ENCODE measurements around the gene MRPL43. TPM values are rescaled to one million over a fixed set of nuclear protein-coding genes. Genes with fewer than 3 reads are reported as not detected.

MRPL43 gene
- total and polyA plus RNA-seq, 2 experiments from 2014 or later, result 60.4 to 126 TPM

DNA sequence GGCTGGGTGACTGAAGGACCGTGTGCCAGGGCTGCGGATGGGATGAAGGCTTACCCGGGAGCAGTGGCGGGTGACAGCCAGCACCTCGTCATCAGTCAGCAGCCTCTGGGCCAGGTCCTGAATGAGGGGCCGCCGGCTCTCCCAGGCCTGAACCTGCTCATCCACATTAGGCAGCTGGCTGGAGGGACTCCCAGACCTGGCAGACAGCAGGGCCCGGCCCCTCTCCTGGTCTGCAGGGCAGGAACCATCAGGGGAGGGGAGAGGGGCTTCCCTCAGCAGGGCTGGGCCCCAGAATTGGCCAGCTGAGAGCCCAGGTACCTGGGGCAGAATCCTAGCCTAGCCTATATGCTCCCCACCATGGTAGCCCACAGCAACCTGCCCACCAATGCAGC, 28.3 kb upstream of the MRPL43 start:
- H3K4me3 ChIP-seq, result no peak overlapping the region
- no peaks in the 10 kb centered on the region; the same call in 2 of the 3 replicates for H3K36me3 Mint-ChIP-seq (ENCODE audit: low read depth)
- H3K27ac ChIP-seq (ENCODE audit: low read depth), result no peak overlapping the region
- no peak overlapping the region for H3K4me3 Mint-ChIP-seq
- peaks cover 23% of the 10 kb centered on the region; the same call in 1 of the 2 replicates for H3K4me1 ChIP-seq (ENCODE audit: insufficient read depth)
- 0 out of 2 replicates have a peak, but pooled peaks cover 4% of the 10 kb centered on the region for H3F3A ChIP-seq (replicated peaks; ENCODE audit: low read depth)
- H3K27ac Mint-ChIP-seq, result no peak overlapping the region
- H3K27me3 ChIP-seq (ENCODE audit: insufficient read depth), result peaks cover 58% of the 10 kb centered on the region
- H3K27me3 Mint-ChIP-seq (ENCODE audit: insufficient read depth, low read depth, poor library complexity), result peaks cover 58% of the 10 kb centered on the region
- no peak overlapping the region for H3K4me2 ChIP-seq
- DNase-seq (ENCODE audit: low spot score) (no peak), ATAC-seq (no peak)
- no peaks in the 10 kb centered on the region for H3K36me3 ChIP-seq (ENCODE audit: insufficient read depth)
- no peak overlapping the region for H2AFZ ChIP-seq
- no peaks in the 10 kb centered on the region; the same call in 2 of the 3 replicates for H3K9me3 Mint-ChIP-seq
- H3K79me2 ChIP-seq (replicated peaks; ENCODE audit: insufficient read depth), result no peaks in the 10 kb centered on the region
- H3K9me2 ChIP-seq (ENCODE audit: insufficient read depth), result no peaks in the 10 kb centered on the region
- H3K4me1 Mint-ChIP-seq, result peaks cover 23% of the 10 kb centered on the region
- H4K20me1 ChIP-seq (replicated peaks; ENCODE audit: insufficient read depth), result no peaks in the 10 kb centered on the region
- TF ChIP-seq EZH2phosphoT487 (IDR thresholded peaks at IDR 0.05; ENCODE audit: unreplicated experiment) (no peak), ZNF331 (CRISPR knock-in tag; IDR thresholded peaks at IDR 0.05; ENCODE audit: low read depth) (no peak), NANOG (IDR thresholded peaks at IDR 0.05; ENCODE audit: borderline replicate concordance) (no peak), ZNF114 (CRISPR knock-in tag; IDR thresholded peaks at IDR 0.05) (no peak), STAT1 (IDR thresholded peaks at IDR 0.05; ENCODE audit: unreplicated experiment) (no peak), EZH2 (IDR thresholded peaks at IDR 0.05; ENCODE audit: low read depth, unreplicated experiment) (no peak), POLR2AphosphoS5 (IDR thresholded peaks at IDR 0.05; ENCODE audit: low read depth) (no peak), JUNB (IDR thresholded peaks at IDR 0.05; ENCODE audit: unreplicated experiment) (no peak), CREB1 (CRISPR knock-in tag; IDR thresholded peaks at IDR 0.05; ENCODE audit: low read depth) (no peak)
- TF ChIP-seq, protein P1, sequence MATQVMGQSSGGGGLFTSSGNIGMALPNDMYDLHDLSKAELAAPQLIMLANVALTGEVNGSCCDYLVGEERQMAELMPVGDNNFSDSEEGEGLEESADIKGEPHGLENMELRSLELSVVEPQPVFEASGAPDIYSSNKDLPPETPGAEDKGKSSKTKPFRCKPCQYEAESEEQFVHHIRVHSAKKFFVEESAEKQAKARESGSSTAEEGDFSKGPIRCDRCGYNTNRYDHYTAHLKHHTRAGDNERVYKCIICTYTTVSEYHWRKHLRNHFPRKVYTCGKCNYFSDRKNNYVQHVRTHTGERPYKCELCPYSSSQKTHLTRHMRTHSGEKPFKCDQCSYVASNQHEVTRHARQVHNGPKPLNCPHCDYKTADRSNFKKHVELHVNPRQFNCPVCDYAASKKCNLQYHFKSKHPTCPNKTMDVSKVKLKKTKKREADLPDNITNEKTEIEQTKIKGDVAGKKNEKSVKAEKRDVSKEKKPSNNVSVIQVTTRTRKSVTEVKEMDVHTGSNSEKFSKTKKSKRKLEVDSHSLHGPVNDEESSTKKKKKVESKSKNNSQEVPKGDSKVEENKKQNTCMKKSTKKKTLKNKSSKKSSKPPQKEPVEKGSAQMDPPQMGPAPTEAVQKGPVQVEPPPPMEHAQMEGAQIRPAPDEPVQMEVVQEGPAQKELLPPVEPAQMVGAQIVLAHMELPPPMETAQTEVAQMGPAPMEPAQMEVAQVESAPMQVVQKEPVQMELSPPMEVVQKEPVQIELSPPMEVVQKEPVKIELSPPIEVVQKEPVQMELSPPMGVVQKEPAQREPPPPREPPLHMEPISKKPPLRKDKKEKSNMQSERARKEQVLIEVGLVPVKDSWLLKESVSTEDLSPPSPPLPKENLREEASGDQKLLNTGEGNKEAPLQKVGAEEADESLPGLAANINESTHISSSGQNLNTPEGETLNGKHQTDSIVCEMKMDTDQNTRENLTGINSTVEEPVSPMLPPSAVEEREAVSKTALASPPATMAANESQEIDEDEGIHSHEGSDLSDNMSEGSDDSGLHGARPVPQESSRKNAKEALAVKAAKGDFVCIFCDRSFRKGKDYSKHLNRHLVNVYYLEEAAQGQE (IDR thresholded peaks at IDR 0.05; ENCODE audit: unreplicated experiment), result no peak
- TF ChIP-seq, protein P2, sequence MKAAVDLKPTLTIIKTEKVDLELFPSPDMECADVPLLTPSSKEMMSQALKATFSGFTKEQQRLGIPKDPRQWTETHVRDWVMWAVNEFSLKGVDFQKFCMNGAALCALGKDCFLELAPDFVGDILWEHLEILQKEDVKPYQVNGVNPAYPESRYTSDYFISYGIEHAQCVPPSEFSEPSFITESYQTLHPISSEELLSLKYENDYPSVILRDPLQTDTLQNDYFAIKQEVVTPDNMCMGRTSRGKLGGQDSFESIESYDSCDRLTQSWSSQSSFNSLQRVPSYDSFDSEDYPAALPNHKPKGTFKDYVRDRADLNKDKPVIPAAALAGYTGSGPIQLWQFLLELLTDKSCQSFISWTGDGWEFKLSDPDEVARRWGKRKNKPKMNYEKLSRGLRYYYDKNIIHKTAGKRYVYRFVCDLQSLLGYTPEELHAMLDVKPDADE (IDR thresholded peaks at IDR 0.05), result no peak
- TF ChIP-seq, protein P3, sequence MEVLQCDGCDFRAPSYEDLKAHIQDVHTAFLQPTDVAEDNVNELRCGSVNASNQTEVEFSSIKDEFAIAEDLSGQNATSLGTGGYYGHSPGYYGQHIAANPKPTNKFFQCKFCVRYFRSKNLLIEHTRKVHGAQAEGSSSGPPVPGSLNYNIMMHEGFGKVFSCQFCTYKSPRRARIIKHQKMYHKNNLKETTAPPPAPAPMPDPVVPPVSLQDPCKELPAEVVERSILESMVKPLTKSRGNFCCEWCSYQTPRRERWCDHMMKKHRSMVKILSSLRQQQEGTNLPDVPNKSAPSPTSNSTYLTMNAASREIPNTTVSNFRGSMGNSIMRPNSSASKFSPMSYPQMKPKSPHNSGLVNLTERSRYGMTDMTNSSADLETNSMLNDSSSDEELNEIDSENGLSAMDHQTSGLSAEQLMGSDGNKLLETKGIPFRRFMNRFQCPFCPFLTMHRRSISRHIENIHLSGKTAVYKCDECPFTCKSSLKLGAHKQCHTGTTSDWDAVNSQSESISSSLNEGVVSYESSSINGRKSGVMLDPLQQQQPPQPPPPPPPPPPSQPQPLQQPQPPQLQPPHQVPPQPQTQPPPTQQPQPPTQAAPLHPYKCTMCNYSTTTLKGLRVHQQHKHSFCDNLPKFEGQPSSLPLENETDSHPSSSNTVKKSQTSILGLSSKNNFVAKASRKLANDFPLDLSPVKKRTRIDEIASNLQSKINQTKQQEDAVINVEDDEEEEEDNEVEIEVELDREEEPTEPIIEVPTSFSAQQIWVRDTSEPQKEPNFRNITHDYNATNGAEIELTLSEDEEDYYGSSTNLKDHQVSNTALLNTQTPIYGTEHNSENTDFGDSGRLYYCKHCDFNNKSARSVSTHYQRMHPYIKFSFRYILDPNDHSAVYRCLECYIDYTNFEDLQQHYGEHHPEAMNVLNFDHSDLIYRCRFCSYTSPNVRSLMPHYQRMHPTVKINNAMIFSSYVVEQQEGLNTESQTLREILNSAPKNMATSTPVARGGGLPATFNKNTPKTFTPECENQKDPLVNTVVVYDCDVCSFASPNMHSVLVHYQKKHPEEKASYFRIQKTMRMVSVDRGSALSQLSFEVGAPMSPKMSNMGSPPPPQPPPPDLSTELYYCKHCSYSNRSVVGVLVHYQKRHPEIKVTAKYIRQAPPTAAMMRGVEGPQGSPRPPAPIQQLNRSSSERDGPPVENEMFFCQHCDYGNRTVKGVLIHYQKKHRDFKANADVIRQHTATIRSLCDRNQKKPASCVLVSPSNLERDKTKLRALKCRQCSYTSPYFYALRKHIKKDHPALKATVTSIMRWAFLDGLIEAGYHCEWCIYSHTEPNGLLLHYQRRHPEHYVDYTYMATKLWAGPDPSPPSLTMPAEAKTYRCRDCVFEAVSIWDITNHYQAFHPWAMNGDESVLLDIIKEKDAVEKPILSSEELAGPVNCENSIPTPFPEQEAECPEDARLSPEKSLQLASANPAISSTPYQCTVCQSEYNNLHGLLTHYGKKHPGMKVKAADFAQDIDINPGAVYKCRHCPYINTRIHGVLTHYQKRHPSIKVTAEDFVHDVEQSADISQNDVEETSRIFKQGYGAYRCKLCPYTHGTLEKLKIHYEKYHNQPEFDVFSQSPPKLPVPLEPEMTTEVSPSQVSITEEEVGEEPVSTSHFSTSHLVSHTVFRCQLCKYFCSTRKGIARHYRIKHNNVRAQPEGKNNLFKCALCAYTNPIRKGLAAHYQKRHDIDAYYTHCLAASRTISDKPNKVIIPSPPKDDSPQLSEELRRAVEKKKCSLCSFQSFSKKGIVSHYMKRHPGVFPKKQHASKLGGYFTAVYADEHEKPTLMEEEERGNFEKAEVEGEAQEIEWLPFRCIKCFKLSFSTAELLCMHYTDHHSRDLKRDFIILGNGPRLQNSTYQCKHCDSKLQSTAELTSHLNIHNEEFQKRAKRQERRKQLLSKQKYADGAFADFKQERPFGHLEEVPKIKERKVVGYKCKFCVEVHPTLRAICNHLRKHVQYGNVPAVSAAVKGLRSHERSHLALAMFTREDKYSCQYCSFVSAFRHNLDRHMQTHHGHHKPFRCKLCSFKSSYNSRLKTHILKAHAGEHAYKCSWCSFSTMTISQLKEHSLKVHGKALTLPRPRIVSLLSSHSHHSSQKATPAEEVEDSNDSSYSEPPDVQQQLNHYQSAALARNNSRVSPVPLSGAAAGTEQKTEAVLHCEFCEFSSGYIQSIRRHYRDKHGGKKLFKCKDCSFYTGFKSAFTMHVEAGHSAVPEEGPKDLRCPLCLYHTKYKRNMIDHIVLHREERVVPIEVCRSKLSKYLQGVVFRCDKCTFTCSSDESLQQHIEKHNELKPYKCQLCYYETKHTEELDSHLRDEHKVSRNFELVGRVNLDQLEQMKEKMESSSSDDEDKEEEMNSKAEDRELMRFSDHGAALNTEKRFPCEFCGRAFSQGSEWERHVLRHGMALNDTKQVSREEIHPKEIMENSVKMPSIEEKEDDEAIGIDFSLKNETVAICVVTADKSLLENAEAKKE (CRISPR knock-in tag; IDR thresholded peaks at IDR 0.05), result no peak
- TF ChIP-seq, protein P4, sequence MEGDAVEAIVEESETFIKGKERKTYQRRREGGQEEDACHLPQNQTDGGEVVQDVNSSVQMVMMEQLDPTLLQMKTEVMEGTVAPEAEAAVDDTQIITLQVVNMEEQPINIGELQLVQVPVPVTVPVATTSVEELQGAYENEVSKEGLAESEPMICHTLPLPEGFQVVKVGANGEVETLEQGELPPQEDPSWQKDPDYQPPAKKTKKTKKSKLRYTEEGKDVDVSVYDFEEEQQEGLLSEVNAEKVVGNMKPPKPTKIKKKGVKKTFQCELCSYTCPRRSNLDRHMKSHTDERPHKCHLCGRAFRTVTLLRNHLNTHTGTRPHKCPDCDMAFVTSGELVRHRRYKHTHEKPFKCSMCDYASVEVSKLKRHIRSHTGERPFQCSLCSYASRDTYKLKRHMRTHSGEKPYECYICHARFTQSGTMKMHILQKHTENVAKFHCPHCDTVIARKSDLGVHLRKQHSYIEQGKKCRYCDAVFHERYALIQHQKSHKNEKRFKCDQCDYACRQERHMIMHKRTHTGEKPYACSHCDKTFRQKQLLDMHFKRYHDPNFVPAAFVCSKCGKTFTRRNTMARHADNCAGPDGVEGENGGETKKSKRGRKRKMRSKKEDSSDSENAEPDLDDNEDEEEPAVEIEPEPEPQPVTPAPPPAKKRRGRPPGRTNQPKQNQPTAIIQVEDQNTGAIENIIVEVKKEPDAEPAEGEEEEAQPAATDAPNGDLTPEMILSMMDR (conservative IDR thresholded peaks at IDR 0.05; ENCODE audit: low read depth in 2 of 2), result no peak
